ENCODE measurements around the gene MYG1.

Gene MYG1

GRCh38 chr12:53299454-53300180 is at the start of gene MYG1:
MYG1 (plus strand) TSS chr12:53299695; CDS start chr12:53299738, 43 bp downstream.
- DNase-seq (ENCODE audit: low spot score), result peak; percentile 88

- peak; percentile 66 for DNase-seq (ENCODE audit: low spot score)
These were observed 47.8 kb upstream of the MYG1 start for GRCh38 chr12:53251477-53252348.

- no peak for DNase-seq (ENCODE audit: low spot score)
These were observed 47.1 kb upstream of the MYG1 start for GRCh38 chr12:53252349-53252916.

- no peak for DNase-seq (ENCODE audit: low spot score)
These were observed 46.2 kb upstream of the MYG1 start for GRCh38 chr12:53253298-53253697.

GRCh38 chr12:53254816-53255545 is 44.5 kb upstream of the MYG1 start:
- no peak for DNase-seq (ENCODE audit: low spot score)

- DNase-seq (ENCODE audit: low spot score), result no peak
These were observed 43.5 kb upstream of the MYG1 start for GRCh38 chr12:53255996-53256395.

- no peak for DNase-seq (ENCODE audit: low spot score)
These were observed 40.7 kb upstream of the MYG1 start for GRCh38 chr12:53258541-53259539.

GRCh38 chr12:53259891-53260290 is 39.6 kb upstream of the MYG1 start:
- no peak for DNase-seq (ENCODE audit: low spot score)

- no peak for DNase-seq (ENCODE audit: low spot score)
These were observed 33.7 kb upstream of the MYG1 start for GRCh38 chr12:53265783-53266182.

- no peak for DNase-seq (ENCODE audit: low spot score)
These were observed 32.0 kb upstream of the MYG1 start for GRCh38 chr12:53267306-53267998.

GRCh38 chr12:53267999-53268629 is 31.4 kb upstream of the MYG1 start, which contains the start of gene ESPL1:
ESPL1 (plus strand) TSS chr12:53268299; CDS start chr12:53268767, 468 bp downstream.
- DNase-seq (ENCODE audit: low spot score), result peak; percentile 73

GRCh38 chr12:53268630-53269562 is 30.6 kb upstream of the MYG1 start:
- no peak for DNase-seq (ENCODE audit: low spot score)

- no peak for DNase-seq (ENCODE audit: low spot score)
These were observed 25.1 kb upstream of the MYG1 start for GRCh38 chr12:53274445-53274844.

GRCh38 chr12:53276511-53276910 is 23.0 kb upstream of the MYG1 start:
- DNase-seq (ENCODE audit: low spot score), result no peak

- no peak for DNase-seq (ENCODE audit: low spot score)
These were observed 21.5 kb upstream of the MYG1 start for GRCh38 chr12:53277981-53278380.

GRCh38 chr12:53279283-53279869 is 20.1 kb upstream of the MYG1 start:
- DNase-seq (ENCODE audit: low spot score), result no peak

GRCh38 chr12:53279888-53280498 is 19.5 kb upstream of the MYG1 start:
- DNase-seq (ENCODE audit: low spot score), result no peak

- DNase-seq (ENCODE audit: low spot score), result no peak
These were observed 13.0 kb upstream of the MYG1 start for GRCh38 chr12:53286448-53286847.
